Measurements from ENCODE around the gene MPZL3.

MPZL3 gene

GRCh38 chr11:118251858-118252652 lies at the start of gene MPZL3:
Gene MPZL3, minus strand, starts transcription at chr11:118252365. Its CDS starts 71 bp downstream, at chr11:118252294.
- DNase-seq = peak; percentile 94

- no peak for DNase-seq
Observed at GRCh38 chr11:118301600-118302195, 49.5 kb upstream of the MPZL3 start.

GRCh38 chr11:118295815-118296454 lies 43.8 kb upstream of the MPZL3 start:
- no peak for DNase-seq

- DNase-seq = no peak
Observed at GRCh38 chr11:118295199-118295598, 43.0 kb upstream of the MPZL3 start.

DNA sequence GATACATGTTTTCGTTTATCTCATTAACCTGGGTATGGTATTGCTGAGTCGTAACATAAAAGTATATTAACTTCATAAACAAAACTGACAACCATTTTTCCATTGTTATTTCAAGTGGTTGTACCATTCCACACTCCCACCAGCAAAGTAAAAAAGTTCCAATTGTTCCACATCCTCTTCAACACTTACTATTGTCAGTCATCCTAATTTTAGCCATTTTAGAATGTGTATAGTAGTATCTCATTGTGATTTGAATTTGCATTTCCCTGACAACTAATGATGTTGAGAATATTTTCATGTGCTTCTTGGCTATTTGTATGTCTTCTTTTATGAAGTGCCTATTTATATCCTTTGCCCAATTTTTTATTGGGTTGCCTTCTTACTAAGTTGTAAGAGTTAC lies 41.9 kb upstream of the MPZL3 start:
- DNase-seq = no peak

DNA sequence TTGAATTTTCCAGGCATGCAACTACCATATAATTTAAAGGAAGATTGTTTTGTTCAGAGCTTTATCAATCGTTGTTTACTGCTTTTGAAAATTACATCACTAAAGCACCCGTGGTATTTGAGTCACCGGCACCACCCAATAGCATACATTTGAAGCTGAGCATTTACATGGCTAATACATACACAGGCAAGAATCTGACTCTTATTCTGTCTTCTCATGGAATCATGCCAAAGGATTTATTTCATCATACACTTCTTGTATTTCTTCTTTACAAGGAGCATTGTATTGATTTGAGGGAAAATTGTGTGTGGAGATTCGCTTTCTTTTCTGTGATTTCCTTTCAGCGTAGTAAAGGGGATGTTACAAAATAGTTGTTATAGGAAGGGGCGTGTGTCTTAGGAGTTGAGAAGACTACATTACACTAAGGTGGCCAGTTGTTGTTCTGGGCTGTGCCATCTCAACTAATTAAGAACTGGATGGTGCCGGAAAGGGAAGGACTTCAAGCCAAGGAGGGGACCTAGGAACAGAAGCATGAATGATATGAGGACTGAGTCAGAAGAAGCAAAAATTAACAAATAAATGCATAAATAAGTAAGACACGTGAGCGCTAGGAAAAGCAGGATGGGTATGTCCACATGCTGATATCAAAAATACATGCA lies 39.4 kb upstream of the MPZL3 start:
- DNase-seq = no peak

- DNase-seq = no peak
Observed at GRCh38 chr11:118290923-118291322, 38.8 kb upstream of the MPZL3 start.

DNA sequence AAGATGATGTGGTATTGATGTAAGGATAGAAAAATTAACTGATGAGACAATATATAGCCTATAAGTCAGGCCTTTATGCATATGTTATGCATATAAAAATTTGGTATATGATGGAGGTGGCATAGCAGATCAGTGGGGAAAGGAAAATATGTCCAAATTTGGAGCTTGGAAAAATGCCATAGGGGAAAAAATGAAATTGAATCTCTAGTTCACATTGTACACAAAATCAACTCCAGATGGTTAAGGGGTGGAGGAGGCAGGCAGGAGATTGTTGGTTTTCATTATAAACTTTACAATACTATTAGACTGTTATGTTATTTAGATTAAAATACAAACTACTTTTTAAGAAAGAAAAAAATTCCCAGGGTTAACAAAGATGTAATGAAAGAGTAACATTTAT lies 37.2 kb upstream of the MPZL3 start:
- no peak for DNase-seq

DNA sequence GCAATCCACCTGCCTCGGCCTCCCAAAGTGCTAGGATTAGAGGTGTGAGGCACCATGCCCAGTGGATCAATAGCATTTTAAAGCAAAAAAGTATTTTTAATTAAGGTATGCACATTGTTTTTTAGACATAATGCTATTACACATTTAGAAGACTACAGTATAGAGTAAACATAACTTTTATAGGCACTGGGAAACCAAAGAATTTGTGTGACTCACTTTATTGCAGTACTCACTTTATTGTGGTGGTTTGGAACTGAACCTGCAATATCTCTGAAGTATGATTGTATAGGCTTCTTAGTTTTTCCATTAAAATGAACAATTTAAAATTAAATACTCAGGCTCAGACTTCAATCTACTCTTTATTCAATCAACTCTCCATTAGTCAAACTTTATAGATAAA lies 34.8 kb upstream of the MPZL3 start:
- DNase-seq = no peak

- DNase-seq = no peak
Observed at GRCh38 chr11:118286545-118286944, 34.4 kb upstream of the MPZL3 start.

GRCh38 chr11:118283756-118284350 lies 31.7 kb upstream of the MPZL3 start:
- DNase-seq = no peak

DNA sequence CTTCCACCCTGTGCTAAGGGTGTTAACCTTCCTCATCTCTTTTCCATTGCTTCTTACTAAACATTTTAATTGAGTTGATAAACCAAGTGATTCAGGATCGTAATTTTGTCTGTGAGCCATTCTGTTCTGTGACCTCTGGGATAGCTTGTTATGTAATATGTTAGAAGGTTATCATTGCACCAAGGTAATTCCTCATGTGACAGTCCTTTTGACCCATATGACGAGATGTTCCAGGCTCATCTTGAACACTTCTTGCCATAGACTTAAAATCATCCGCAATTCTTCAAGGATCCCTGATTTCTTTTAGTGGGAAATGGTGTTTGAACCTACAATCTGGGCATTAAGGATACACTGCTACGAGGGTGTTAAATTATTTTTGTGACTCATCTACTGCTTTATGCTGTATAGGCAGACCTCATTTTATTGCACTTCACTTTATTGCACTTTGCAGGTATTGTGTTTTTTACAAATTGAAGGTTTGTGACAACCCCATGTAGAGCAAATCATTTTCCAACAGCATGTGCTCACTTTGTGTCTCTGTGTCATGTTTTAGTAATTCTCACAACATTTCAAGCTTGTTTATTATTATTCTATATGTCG lies 31.0 kb upstream of the MPZL3 start:
- no peak for DNase-seq

- no peak for DNase-seq
Observed at GRCh38 chr11:118282606-118283005, 30.4 kb upstream of the MPZL3 start.

GRCh38 chr11:118281284-118281683 lies 29.1 kb upstream of the MPZL3 start:
- no peak for DNase-seq

- DNase-seq = no peak
Observed at GRCh38 chr11:118277312-118277711, 25.1 kb upstream of the MPZL3 start.

DNA sequence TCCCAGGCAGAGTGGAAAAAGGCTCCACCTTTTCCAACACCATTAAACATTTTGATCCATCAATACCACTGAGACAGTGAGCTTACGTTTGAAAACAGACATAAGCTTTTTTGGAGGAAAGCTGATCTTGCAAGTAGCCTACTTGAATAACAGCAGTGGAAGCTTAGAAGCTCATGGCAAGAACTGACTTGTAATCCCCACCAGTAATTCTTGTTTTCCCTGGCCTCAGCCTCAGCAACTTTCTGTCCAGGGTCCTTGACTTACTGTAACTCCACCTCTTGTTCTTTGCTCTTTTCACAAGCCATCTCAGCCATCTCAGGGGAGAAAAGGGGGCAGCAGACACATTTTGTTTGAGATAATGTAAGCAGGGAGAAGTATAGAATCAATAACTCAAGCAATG lies 24.3 kb upstream of the MPZL3 start:
- no peak for DNase-seq

GRCh38 chr11:118275176-118275575 lies 23.0 kb upstream of the MPZL3 start:
- DNase-seq = no peak

DNA sequence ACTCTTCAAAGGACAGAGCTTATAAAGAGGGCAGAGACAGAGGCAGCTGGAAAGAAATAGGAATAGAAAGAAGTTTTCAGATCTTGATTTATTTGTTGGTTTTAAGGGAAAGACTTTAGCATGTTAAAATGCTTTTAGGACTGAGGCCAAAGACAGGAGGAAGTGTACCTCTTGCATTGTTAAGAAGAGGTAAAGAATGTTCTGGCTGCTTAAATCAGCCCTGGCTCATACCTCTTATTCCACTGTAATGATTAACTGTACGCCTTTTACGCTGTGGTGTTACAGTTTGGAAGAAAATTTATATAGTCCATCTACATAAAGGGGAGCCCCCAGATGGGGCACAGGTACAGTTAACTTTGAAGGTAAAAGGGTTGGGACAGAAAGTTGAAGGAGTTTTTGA lies 22.0 kb upstream of the MPZL3 start:
- DNase-seq = no peak

- DNase-seq = no peak
Observed at GRCh38 chr11:118272001-118272400, 19.8 kb upstream of the MPZL3 start.

- no peak for DNase-seq
Observed at GRCh38 chr11:118267486-118267885, 15.3 kb upstream of the MPZL3 start.

DNA sequence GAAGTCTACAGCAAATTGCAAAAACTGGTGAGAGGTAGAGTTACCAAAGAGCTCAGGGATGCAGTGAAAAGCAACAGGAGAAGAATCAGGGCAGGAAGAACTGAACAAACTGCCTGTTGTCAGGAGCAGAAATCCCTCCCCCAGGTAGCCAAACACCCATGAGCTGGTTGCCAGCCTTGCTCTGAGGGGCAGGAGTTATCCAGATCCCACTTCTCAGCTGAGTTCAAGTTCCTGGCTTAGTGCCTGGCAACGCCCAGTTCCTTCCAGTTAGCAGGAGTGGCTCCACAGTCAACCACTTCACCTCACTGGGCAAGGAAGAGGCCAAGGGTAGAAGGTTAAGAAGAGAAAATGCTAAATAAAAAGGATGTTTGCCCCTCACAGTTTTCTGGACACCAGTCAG lies 13.8 kb upstream of the MPZL3 start:
- no peak for DNase-seq

DNA sequence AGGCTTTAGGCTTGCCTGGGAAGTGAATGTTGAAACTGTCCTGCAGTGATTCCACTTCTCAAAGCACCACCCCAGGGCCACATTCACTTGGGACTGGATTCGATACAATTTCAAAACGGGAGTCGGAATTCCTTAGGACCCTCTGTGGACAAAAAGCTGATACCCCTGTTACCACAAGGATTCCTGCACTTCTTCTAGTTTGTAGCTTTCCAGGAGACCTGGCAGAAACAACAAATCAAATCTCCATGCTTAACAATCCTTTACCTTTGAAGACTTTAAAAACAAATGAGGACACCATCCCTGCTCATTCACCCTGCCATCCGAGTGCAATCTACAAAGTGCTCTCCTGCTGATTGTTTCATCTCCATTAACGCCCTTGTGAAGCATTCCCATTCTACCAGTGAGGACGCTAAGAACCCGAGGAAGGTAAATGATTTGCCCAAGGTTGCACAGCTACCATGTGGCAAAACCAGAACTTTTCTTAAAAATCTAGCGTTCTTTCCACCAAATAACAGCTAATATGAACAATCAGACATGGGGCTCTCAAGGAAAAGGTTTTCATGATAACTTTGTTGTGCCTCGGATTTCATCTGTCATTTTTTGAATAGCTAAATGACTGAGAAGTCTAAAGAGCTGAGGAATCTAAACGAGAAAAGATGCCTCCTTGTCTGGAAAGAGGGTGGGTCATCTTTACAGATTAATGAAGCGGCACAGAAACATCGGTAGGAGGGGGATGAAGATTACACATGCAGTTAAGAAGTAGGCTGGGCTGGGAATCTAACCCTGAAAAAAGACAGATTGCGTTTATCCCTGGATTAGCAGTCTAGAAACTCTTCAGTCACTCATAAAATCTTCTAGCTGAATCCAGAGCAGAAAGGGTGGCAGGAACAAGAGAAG lies 12.7 kb upstream of the MPZL3 start:
- no peak for DNase-seq
